ENCODE data around the gene UBXN2A. TPM values are rescaled to one million over a fixed set of nuclear protein-coding genes. Genes with fewer than 3 reads are reported as not detected.
"Not testable (repeated sequence)": the region's sequence is repeated elsewhere in the genome, so short reads cannot be mapped to it uniquely, and the experiment has no call there.

UBXN2A gene
- total RNA-seq, 2 experiments from 2014 or later = 11.2 to 12.4 TPM

GRCh38 chr2:23924589-23925359 is 15.5 kb upstream of the UBXN2A start:
- no peaks in the 10 kb centered on the region for H3K9me3 Mint-ChIP-seq
- POLR2A ChIA-PET = interaction anchor here (1.8 to 5.4 kb wide), 5 partner anchors 10 to 152 kb away, joined by 8 to 140 read pairs (median 22); partner anchors contain the start of genes FKBP1B, SF3B6, UBXN2A and WDCP
- H3K27ac Mint-ChIP-seq = peak overlapping the region; percentile 98
- H3K36me3 Mint-ChIP-seq = peaks cover 6% of the 10 kb centered on the region
- H3K4me3 Mint-ChIP-seq = peak overlapping the region; percentile 94
- ATAC-seq (ENCODE audit: low read depth) = no peak
- H3K4me1 Mint-ChIP-seq = peaks cover 31% of the 10 kb centered on the region
- no peak for DNase-seq
- H3K27me3 Mint-ChIP-seq = no peaks in the 10 kb centered on the region

- Mint-ChIP-seq H3K4me3 (peak overlapping the region; percentile 94), H3K36me3 (peaks cover 6% of the 10 kb centered on the region), H3K9me3 (no peaks in the 10 kb centered on the region), H3K27ac (peak overlapping the region; percentile 98), H3K4me1 (peaks cover 33% of the 10 kb centered on the region), H3K27me3 (no peaks in the 10 kb centered on the region)
- peak; percentile 53 for ATAC-seq (ENCODE audit: low read depth)
- no peak for DNase-seq
- POLR2A ChIA-PET = interaction anchor here (0.6 to 5.4 kb wide), 14 partner anchors 8 to 867 kb away, joined by 3 to 140 read pairs (median 6); partner anchors contain the start of genes CENPO, FKBP1B, ITSN2 and PTRHD1
Observed at GRCh38 chr2:23925702-23926289, 14.5 kb upstream of the UBXN2A start.

- POLR2A ChIA-PET = interaction anchor here (0.7 to 5.4 kb wide), 25 partner anchors 8 to 867 kb away, joined by 3 to 140 read pairs (median 5); partner anchors contain the start of genes CENPO, FAM228B, FKBP1B and ITSN2
- Mint-ChIP-seq H3K36me3 (peaks cover 6% of the 10 kb centered on the region), H3K27me3 (no peaks in the 10 kb centered on the region), H3K27ac (peak overlapping the region; percentile 98), H3K4me3 (peak overlapping the region; percentile 94), H3K9me3 (no peaks in the 10 kb centered on the region), H3K4me1 (peaks cover 33% of the 10 kb centered on the region)
- peak; percentile 72 for DNase-seq
- ATAC-seq (ENCODE audit: low read depth) = peak; percentile 27
Observed at GRCh38 chr2:23926290-23926749, 13.9 kb upstream of the UBXN2A start.

- Mint-ChIP-seq H3K36me3 (peaks cover 6% of the 10 kb centered on the region), H3K27me3 (no peaks in the 10 kb centered on the region), H3K27ac (peak within 1 kb of the TSS; percentile 98), H3K4me1 (peaks cover 33% of the 10 kb centered on the region), H3K9me3 (no peaks in the 10 kb centered on the region), H3K4me3 (peak within 1 kb of the TSS; percentile 94)
- DNase-seq (peak; percentile 98), ATAC-seq (ENCODE audit: low read depth) (peak; percentile 84)
- POLR2A ChIA-PET = interaction anchor here (0.5 to 5.4 kb wide), 31 partner anchors 9 to 564 kb away, joined by 3 to 140 read pairs (median 4); partner anchors contain the start of genes FAM228B, FKBP1B, ITSN2 and NCOA1
Observed at GRCh38 chr2:23926750-23927571, 13.3 kb upstream of the UBXN2A start, which contains the start of gene ATAD2B. TSS of gene ATAD2B (minus strand) at chr2:23927123. CDS start at chr2:23926770, 353 bp downstream.

GRCh38 chr2:23934259-23934658 is 6.0 kb upstream of the UBXN2A start:
- POLR2A ChIA-PET = no interaction called here
- peaks cover 9% of the 10 kb centered on the region for H3K27me3 Mint-ChIP-seq
- no peak overlapping the region for H3K27ac Mint-ChIP-seq
- DNase-seq = no peak
- no peak overlapping the region for H3K4me3 Mint-ChIP-seq
- no peaks in the 10 kb centered on the region for H3K9me3 Mint-ChIP-seq
- H3K4me1 Mint-ChIP-seq = peaks cover 4% of the 10 kb centered on the region
- H3K36me3 Mint-ChIP-seq = peaks cover 3% of the 10 kb centered on the region
- no peak for ATAC-seq (ENCODE audit: low read depth)

- Mint-ChIP-seq H3K4me1 (peaks cover 16% of the 10 kb centered on the region), H3K36me3 (peaks cover 10% of the 10 kb centered on the region), H3K27me3 (peaks cover 9% of the 10 kb centered on the region), H3K9me3 (no peaks in the 10 kb centered on the region), H3K4me3 (peak overlapping the region; percentile 96), H3K27ac (peak overlapping the region; percentile 88)
- ATAC-seq (ENCODE audit: low read depth) (peak; percentile 53), DNase-seq (no peak)
- POLR2A ChIA-PET = interaction anchor here (0.9 to 6.9 kb wide), 6 partner anchors 10 to 143 kb away, joined by 3 to 140 read pairs (median 6); partner anchors contain the start of genes ATAD2B, SF3B6, TP53I3 and WDCP
Observed at GRCh38 chr2:23940718-23941620, 706 bp downstream of the UBXN2A start.

GRCh38 chr2:23941644-23942043 is 1.4 kb downstream of the UBXN2A start:
- Mint-ChIP-seq H3K4me1 (peaks cover 16% of the 10 kb centered on the region), H3K36me3 (peaks cover 10% of the 10 kb centered on the region), H3K4me3 (peak overlapping the region; percentile 20), H3K9me3 (no peaks in the 10 kb centered on the region), H3K27ac (no peak overlapping the region), H3K27me3 (peaks cover 9% of the 10 kb centered on the region)
- no peak for ATAC-seq (ENCODE audit: low read depth)
- POLR2A ChIA-PET = interaction anchor here (1.0 to 6.9 kb wide), 2 partner anchors 15 to 134 kb away, joined by 5 to 140 read pairs; partner anchors contain the start of genes ATAD2B and SF3B6
- no peak for DNase-seq

- POLR2A ChIA-PET = no interaction called here
- no peak for DNase-seq
- Mint-ChIP-seq H3K9me3 (no peaks in the 10 kb centered on the region), H3K27ac (no peak overlapping the region), H3K4me3 (no peak overlapping the region), H3K4me1 (peaks cover 16% of the 10 kb centered on the region), H3K27me3 (peaks cover 6% of the 10 kb centered on the region), H3K36me3 (peaks cover 13% of the 10 kb centered on the region)
- ATAC-seq (ENCODE audit: low read depth) = no peak
Observed at GRCh38 chr2:23943666-23944065, 3.4 kb downstream of the UBXN2A start.

- no peak for DNase-seq
- Mint-ChIP-seq H3K27ac (no peak overlapping the region), H3K27me3 (no peaks in the 10 kb centered on the region), H3K4me3 (no peak overlapping the region), H3K9me3 (no peaks in the 10 kb centered on the region), H3K4me1 (peaks cover 11% of the 10 kb centered on the region), H3K36me3 (peaks cover 13% of the 10 kb centered on the region)
- ATAC-seq (ENCODE audit: low read depth) = no peak
- POLR2A ChIA-PET = no interaction called here
Observed at GRCh38 chr2:23944527-23944926, 4.3 kb downstream of the UBXN2A start.

GRCh38 chr2:23944976-23945375 is 4.7 kb downstream of the UBXN2A start:
- peaks cover 12% of the 10 kb centered on the region for H3K4me1 Mint-ChIP-seq
- H3K27ac Mint-ChIP-seq = no peak overlapping the region
- POLR2A ChIA-PET = no interaction called here
- ATAC-seq (ENCODE audit: low read depth) (no peak), DNase-seq (no peak)
- peaks cover 13% of the 10 kb centered on the region for H3K36me3 Mint-ChIP-seq
- H3K4me3 Mint-ChIP-seq = no peak overlapping the region
- H3K27me3 Mint-ChIP-seq = no peaks in the 10 kb centered on the region
- no peaks in the 10 kb centered on the region for H3K9me3 Mint-ChIP-seq

GRCh38 chr2:23947350-23947749 is 7.1 kb downstream of the UBXN2A start:
- no peaks in the 10 kb centered on the region for H3K9me3 Mint-ChIP-seq
- H3K4me1 Mint-ChIP-seq = peaks cover 5% of the 10 kb centered on the region
- peaks cover 10% of the 10 kb centered on the region for H3K36me3 Mint-ChIP-seq
- no peak for DNase-seq
- H3K4me3 Mint-ChIP-seq = no peak overlapping the region
- H3K27me3 Mint-ChIP-seq = no peaks in the 10 kb centered on the region
- ATAC-seq (ENCODE audit: low read depth) = no peak
- POLR2A ChIA-PET = interaction anchor here (2.1 kb wide), 1 partner anchor 21 kb away, joined by 12 read pairs; the partner anchor contains the start of gene ATAD2B
- no peak overlapping the region for H3K27ac Mint-ChIP-seq

- H3K4me3 Mint-ChIP-seq; H3K9me3 Mint-ChIP-seq; H3K27ac Mint-ChIP-seq; H3K4me1 Mint-ChIP-seq; DNase-seq; ATAC-seq (ENCODE audit: low read depth); H3K27me3 Mint-ChIP-seq; H3K36me3 Mint-ChIP-seq: not testable (repeated sequence)
- POLR2A ChIA-PET = interaction anchor here (0.9 kb wide), 1 partner anchor 26 kb away, joined by 3 read pairs; the partner anchor contains the start of gene ATAD2B
Observed at GRCh38 chr2:23952558-23952957, 12.3 kb downstream of the UBXN2A start.

All from activated naive CD8-positive, alpha-beta T cell treated with anti-CD3 and anti-CD28 coated beads, Interleukin-2, amount 10 ng/mL, durations not matched to agents 7 days and 5 days (primary cell).